WTC11 (cell line): Measurements from ENCODE around the gene RNF38.

Source experiments
- ELF4 ChIP-seq: sonication (generic); formaldehyde crosslinking; IDR thresholded peaks from 2 replicates; pipeline ENCODE4 v1.8.1; 2022; ENCODE audit warnings: low read depth, mild to moderate bottlenecking, moderate library complexity, missing genetic modification reagents
- FOXP1 ChIP-seq: sonication (generic); formaldehyde crosslinking; IDR thresholded peaks from 2 replicates; pipeline ENCODE4 v1.8.0; 2022; ENCODE audit warnings: missing genetic modification reagents, mild to moderate bottlenecking, moderate library complexity, borderline replicate concordance
- KAT7 ChIP-seq: sonication (generic); formaldehyde crosslinking; IDR thresholded peaks from 2 replicates; pipeline ENCODE4 v1.8.1; 2023; ENCODE audit warnings: missing genetic modification reagents, mild to moderate bottlenecking, borderline replicate concordance
- TF ChIP-seq, protein P1 (sequence below): fragments of 200-600 bp; IDR thresholded peaks from 2 replicates; pipeline ENCODE4 v1.8.0; 2022; ENCODE audit warnings: antibody characterized with exemption
- TF ChIP-seq, protein P2 (sequence below): sonication (generic); formaldehyde crosslinking; IDR thresholded peaks from 2 replicates; pipeline ENCODE4 v1.8.1; 2022; ENCODE audit warnings: missing genetic modification reagents, borderline replicate concordance

DNA sequence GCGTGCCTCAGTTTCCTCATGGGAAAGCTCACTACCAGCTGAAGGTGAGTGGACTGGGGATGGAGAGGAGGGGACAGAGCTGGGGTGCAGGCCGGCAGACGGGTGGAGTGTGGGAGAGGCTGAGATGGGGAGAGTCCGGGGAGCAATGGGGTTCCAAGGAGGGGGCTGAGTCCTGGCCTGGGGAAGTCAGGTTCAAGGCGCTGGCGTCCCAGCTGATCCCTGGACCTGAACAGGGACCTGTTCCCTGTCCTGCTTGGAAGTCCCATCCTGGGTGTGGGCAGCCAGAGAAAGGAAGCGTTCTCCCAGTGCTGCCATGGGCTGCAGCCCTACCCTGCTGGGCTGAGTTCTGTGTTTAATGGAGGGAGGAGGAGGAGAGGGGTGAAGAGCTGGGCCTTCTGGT, 80.9 kb downstream of the RNF38 start:
- TF ChIP-seq, protein P1, sequence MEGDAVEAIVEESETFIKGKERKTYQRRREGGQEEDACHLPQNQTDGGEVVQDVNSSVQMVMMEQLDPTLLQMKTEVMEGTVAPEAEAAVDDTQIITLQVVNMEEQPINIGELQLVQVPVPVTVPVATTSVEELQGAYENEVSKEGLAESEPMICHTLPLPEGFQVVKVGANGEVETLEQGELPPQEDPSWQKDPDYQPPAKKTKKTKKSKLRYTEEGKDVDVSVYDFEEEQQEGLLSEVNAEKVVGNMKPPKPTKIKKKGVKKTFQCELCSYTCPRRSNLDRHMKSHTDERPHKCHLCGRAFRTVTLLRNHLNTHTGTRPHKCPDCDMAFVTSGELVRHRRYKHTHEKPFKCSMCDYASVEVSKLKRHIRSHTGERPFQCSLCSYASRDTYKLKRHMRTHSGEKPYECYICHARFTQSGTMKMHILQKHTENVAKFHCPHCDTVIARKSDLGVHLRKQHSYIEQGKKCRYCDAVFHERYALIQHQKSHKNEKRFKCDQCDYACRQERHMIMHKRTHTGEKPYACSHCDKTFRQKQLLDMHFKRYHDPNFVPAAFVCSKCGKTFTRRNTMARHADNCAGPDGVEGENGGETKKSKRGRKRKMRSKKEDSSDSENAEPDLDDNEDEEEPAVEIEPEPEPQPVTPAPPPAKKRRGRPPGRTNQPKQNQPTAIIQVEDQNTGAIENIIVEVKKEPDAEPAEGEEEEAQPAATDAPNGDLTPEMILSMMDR = no peak
- TF ChIP-seq FOXP1 (CRISPR knock-in tag) (no peak), ELF4 (no peak), KAT7 (CRISPR knock-in tag) (no peak)
- TF ChIP-seq, protein P2, sequence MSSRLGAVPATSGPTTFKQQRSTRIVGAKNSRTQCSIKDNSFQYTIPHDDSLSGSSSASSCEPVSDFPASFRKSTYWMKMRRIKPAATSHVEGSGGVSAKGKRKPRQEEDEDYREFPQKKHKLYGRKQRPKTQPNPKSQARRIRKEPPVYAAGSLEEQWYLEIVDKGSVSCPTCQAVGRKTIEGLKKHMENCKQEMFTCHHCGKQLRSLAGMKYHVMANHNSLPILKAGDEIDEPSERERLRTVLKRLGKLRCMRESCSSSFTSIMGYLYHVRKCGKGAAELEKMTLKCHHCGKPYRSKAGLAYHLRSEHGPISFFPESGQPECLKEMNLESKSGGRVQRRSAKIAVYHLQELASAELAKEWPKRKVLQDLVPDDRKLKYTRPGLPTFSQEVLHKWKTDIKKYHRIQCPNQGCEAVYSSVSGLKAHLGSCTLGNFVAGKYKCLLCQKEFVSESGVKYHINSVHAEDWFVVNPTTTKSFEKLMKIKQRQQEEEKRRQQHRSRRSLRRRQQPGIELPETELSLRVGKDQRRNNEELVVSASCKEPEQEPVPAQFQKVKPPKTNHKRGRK (CRISPR knock-in tag) = no peak
